ENCODE measurements around the gene CNDP1. TPM values are rescaled to one million over a fixed set of nuclear protein-coding genes. Genes with fewer than 3 reads are reported as not detected.

Gene CNDP1
- total RNA-seq, 1 donor from 2014 or later: not detected

DNA sequence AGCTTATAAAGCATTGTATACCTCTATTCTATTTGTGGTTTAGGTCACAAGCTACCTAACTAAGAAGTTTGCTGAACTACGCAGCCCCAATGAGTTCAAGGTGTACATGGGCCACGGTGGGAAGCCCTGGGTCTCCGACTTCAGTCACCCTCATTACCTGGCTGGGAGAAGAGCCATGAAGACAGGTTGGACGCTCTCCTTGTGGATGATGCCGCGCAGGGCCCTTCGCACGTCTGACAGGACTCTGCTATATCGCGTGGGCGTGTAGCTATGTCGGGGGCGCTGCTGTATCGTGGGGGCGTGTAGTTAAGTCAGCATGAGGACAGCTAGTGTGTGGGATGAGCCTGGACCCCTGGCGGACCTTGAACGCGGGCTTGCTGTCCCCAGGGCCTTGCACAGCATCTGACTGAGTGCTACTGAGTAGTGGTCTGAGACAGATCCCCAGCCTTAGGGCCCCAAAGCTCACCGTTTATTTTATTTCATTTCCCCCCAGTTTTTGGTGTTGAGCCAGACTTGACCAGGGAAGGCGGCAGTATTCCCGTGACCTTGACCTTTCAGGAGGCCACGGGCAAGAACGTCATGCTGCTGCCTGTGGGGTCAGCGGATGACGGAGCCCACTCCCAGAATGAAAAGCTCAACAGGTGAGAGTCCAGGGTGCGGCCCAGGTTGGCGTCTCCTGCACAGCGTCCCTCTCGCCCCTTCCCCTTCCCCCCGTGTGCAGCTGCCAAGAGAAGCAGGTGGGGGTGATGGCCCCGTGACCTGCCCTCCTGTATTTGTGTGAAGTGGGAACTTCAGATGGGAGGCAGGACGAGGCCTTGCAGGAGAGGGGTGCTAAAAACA is 15.6 kb upstream of the CNDP1 start:
- H3K27me3 Mint-ChIP-seq (ENCODE audit: low read depth, unreplicated experiment): no peaks in the 10 kb centered on the region
- peaks cover 3% of the 10 kb centered on the region for H3K36me3 ChIP-seq (ENCODE audit: insufficient read depth, low read length)
- no peaks in the 10 kb centered on the region for H3K4me1 ChIP-seq (ENCODE audit: insufficient read depth, low read length)
- H3K4me3 ChIP-seq (ENCODE audit: insufficient read depth, low read depth, low read length): no peak overlapping the region
- H4K20me1 ChIP-seq (ENCODE audit: insufficient read depth, low read length): peaks cover 7% of the 10 kb centered on the region
- DNase-seq (ENCODE audit: low read depth) (no peak), FAIRE-seq (no peak)
- no peaks in the 10 kb centered on the region for H3K9me3 Mint-ChIP-seq (ENCODE audit: unreplicated experiment)
- no peak overlapping the region for H3K27ac Mint-ChIP-seq (ENCODE audit: unreplicated experiment)
- peaks cover 46% of the 10 kb centered on the region for H3K36me3 Mint-ChIP-seq (ENCODE audit: low read depth, unreplicated experiment)
- no peak overlapping the region for H3K4me3 Mint-ChIP-seq (ENCODE audit: unreplicated experiment)
- TF ChIP-seq EZH2 (IDR thresholded peaks at IDR 0.05; ENCODE audit: insufficient read depth, low read length): no peak
- no peaks in the 10 kb centered on the region for H3K9me3 ChIP-seq (ENCODE audit: insufficient read depth, low read depth, low read length)
- H3K4me2 ChIP-seq (ENCODE audit: low read length): no peak overlapping the region
- H3K27me3 ChIP-seq (ENCODE audit: insufficient read depth, low read length): no peaks in the 10 kb centered on the region
- no peaks in the 10 kb centered on the region for H3K4me1 Mint-ChIP-seq (ENCODE audit: low read depth, unreplicated experiment)
- H2AFZ ChIP-seq (ENCODE audit: low read depth, low read length): no peak overlapping the region
- H3K9ac ChIP-seq (ENCODE audit: low read length): no peak overlapping the region
- no peaks in the 10 kb centered on the region for H3K79me2 ChIP-seq (ENCODE audit: insufficient read depth, low read length)
- no peak overlapping the region for H3K27ac ChIP-seq (ENCODE audit: low read depth, low read length)

DNA sequence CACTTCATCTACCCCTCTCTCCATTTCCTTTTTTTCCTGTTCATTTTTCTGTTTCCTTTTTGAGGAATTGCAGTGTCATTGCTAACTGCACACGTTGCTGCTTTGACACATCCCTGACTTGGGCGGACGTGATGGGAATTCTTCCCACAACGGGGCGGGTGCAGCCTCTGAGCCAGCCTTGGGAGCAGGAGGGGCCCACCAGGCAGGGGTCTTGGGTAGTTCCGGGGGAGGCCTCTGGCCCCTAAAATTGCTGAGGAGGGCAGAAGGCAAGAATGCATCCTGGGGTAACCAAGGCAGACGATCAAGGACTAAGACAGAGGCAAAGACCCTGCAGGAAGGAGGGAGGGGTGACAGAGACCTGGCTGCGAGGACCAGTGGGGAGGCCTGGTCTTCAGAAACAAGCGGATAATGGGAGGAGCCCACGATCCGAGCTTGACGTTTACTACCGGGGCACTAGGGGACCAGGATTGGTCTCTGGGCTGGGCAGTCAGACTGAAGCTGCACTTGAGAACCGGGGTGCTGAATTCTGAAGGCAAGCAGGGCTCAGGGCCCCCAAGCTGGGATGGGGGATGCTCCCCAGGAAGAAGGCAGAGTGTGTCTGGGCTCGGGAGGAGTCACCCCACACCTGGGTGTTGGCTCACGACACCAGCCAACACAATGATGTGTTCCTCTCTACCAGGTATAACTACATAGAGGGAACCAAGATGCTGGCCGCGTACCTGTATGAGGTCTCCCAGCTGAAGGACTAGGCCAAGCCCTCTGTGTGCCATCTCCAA is 14.8 kb upstream of the CNDP1 start:
- Histone ChIP-seq H3K79me2 (ENCODE audit: insufficient read depth, low read length) (no peaks in the 10 kb centered on the region), H3K27me3 (ENCODE audit: insufficient read depth, low read length) (no peaks in the 10 kb centered on the region), H3K9me3 (ENCODE audit: insufficient read depth, low read depth, low read length) (no peaks in the 10 kb centered on the region), H2AFZ (ENCODE audit: low read depth, low read length) (no peak overlapping the region), H3K9ac (ENCODE audit: low read length) (no peak overlapping the region), H3K4me2 (ENCODE audit: low read length) (no peak overlapping the region), H4K20me1 (ENCODE audit: insufficient read depth, low read length) (peaks cover 7% of the 10 kb centered on the region), H3K4me1 (ENCODE audit: insufficient read depth, low read length) (no peaks in the 10 kb centered on the region), H3K27ac (ENCODE audit: low read depth, low read length) (no peak overlapping the region), H3K4me3 (ENCODE audit: insufficient read depth, low read depth, low read length) (no peak overlapping the region), H3K36me3 (ENCODE audit: insufficient read depth, low read length) (peaks cover 3% of the 10 kb centered on the region)
- no peak overlapping the region for H3K27ac Mint-ChIP-seq (ENCODE audit: unreplicated experiment)
- no peaks in the 10 kb centered on the region for H3K4me1 Mint-ChIP-seq (ENCODE audit: low read depth, unreplicated experiment)
- DNase-seq (ENCODE audit: low read depth) (no peak), FAIRE-seq (no peak)
- peaks cover 45% of the 10 kb centered on the region for H3K36me3 Mint-ChIP-seq (ENCODE audit: low read depth, unreplicated experiment)
- TF ChIP-seq, protein P1, sequence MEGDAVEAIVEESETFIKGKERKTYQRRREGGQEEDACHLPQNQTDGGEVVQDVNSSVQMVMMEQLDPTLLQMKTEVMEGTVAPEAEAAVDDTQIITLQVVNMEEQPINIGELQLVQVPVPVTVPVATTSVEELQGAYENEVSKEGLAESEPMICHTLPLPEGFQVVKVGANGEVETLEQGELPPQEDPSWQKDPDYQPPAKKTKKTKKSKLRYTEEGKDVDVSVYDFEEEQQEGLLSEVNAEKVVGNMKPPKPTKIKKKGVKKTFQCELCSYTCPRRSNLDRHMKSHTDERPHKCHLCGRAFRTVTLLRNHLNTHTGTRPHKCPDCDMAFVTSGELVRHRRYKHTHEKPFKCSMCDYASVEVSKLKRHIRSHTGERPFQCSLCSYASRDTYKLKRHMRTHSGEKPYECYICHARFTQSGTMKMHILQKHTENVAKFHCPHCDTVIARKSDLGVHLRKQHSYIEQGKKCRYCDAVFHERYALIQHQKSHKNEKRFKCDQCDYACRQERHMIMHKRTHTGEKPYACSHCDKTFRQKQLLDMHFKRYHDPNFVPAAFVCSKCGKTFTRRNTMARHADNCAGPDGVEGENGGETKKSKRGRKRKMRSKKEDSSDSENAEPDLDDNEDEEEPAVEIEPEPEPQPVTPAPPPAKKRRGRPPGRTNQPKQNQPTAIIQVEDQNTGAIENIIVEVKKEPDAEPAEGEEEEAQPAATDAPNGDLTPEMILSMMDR (IDR thresholded peaks at IDR 0.05; ENCODE audit: insufficient read depth, low read depth, low read length): no peak
- no peak for TF ChIP-seq EZH2 (IDR thresholded peaks at IDR 0.05; ENCODE audit: insufficient read depth, low read length)
- H3K27me3 Mint-ChIP-seq (ENCODE audit: low read depth, unreplicated experiment): no peaks in the 10 kb centered on the region
- H3K4me3 Mint-ChIP-seq (ENCODE audit: unreplicated experiment): no peak overlapping the region
- peaks cover 2% of the 10 kb centered on the region for H3K9me3 Mint-ChIP-seq (ENCODE audit: unreplicated experiment)

DNA sequence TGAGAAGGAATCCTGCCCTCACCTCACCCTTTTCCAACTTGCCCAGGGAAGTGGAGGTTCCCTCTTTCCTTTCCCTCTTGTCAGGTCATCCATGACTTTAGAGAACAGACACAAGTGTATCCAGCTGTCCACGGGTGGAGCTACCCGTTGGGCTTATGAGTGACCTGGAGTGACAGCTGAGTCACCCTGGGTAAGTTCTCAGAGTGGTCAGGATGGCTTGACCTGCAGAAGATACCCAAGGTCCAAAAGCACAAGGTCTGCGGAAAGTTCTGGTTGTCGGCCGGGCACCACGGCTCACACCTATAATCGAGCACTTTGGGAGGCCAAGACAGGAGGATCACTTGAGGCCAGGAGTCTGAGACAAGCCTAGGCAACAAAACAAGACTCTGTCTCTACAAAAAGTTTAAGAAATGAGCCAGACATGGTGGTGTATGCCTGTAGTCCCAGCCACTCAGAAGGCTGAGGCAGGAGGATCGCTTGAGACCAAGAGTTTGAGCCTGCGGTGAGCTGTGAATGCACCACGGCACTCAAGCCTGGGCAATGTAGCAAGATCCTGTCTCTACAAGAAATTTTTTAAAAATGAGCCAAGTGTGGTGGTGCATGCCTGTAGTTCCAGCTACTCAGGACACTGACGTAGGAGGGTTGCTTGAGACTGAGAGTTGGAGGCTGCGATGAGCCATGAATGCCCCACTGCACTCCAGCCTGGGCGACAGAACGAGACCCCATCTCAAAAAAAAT is 14.0 kb upstream of the CNDP1 start:
- H4K20me1 ChIP-seq (ENCODE audit: insufficient read depth, low read length): no peaks in the 10 kb centered on the region
- FAIRE-seq (no peak), DNase-seq (ENCODE audit: low read depth) (no peak)
- no peak overlapping the region for H3K4me3 ChIP-seq (ENCODE audit: insufficient read depth, low read depth, low read length)
- TF ChIP-seq, protein P1 (IDR thresholded peaks at IDR 0.05; ENCODE audit: insufficient read depth, low read depth, low read length): no peak
- TF ChIP-seq EZH2 (IDR thresholded peaks at IDR 0.05; ENCODE audit: insufficient read depth, low read length): no peak
- peaks cover 3% of the 10 kb centered on the region for H3K36me3 ChIP-seq (ENCODE audit: insufficient read depth, low read length)
- H3K79me2 ChIP-seq (ENCODE audit: insufficient read depth, low read length): no peaks in the 10 kb centered on the region
- no peaks in the 10 kb centered on the region for H3K4me1 ChIP-seq (ENCODE audit: insufficient read depth, low read length)
- Mint-ChIP-seq H3K4me1 (ENCODE audit: low read depth, unreplicated experiment) (no peaks in the 10 kb centered on the region), H3K27ac (ENCODE audit: unreplicated experiment) (no peak overlapping the region), H3K36me3 (ENCODE audit: low read depth, unreplicated experiment) (peaks cover 44% of the 10 kb centered on the region), H3K9me3 (ENCODE audit: unreplicated experiment) (peaks cover 2% of the 10 kb centered on the region), H3K4me3 (ENCODE audit: unreplicated experiment) (no peak overlapping the region), H3K27me3 (ENCODE audit: low read depth, unreplicated experiment) (no peaks in the 10 kb centered on the region)
- H3K4me2 ChIP-seq (ENCODE audit: low read length): no peak overlapping the region
- no peaks in the 10 kb centered on the region for H3K9me3 ChIP-seq (ENCODE audit: insufficient read depth, low read depth, low read length)
- H3K9ac ChIP-seq (ENCODE audit: low read length): no peak overlapping the region
- no peak overlapping the region for H2AFZ ChIP-seq (ENCODE audit: low read depth, low read length)
- no peaks in the 10 kb centered on the region for H3K27me3 ChIP-seq (ENCODE audit: insufficient read depth, low read length)
- no peak overlapping the region for H3K27ac ChIP-seq (ENCODE audit: low read depth, low read length)
